Ascending aorta (tissue), 2 donors: ENCODE results near the gene B3GNT3. TPM values are rescaled to one million over a fixed set of nuclear protein-coding genes. Genes with fewer than 3 reads are reported as not detected.

Experiments used
- DNase-seq, 2 donors: peaks; one replicate each; pipeline ENCODE4 v3.0.0-alpha.2; 2019; ENCODE audit warnings: low spot score in 2 of 2
- H3K27ac ChIP-seq, 2 donors: fragments of 200-600 bp; sonication (generic); one replicate each; pipeline ENCODE4 v1.5.1; 2016 to 2017; ENCODE audit warnings: mild to moderate bottlenecking in 1 of 2
- H3K27me3 ChIP-seq: fragments of 200-600 bp; sonication (generic); one replicate; pipeline ENCODE4 v1.5.1; 2017
- H3K36me3 ChIP-seq, 2 donors: fragments of 200-600 bp; sonication (generic); one replicate each; pipeline ENCODE4 v1.5.1; 2016
- H3K4me1 ChIP-seq, 2 donors: fragments of 200-600 bp; sonication (generic); one replicate each; pipeline ENCODE4 v1.5.1; 2016 to 2017; ENCODE audit warnings: mild to moderate bottlenecking in 1 of 2
- H3K4me3 ChIP-seq, 2 donors: fragments of 200-600 bp; sonication (generic); one replicate each; pipeline ENCODE4 v1.5.1; 2016 to 2017; ENCODE audit warnings: mild to moderate bottlenecking in 1 of 2
- H3K9me3 ChIP-seq, 2 donors: fragments of 200-600 bp; sonication (generic); one replicate each; pipeline ENCODE4 v1.5.1; 2016
- intact Hi-C: fragments of 100-400 bp; cut with DNase I; formaldehyde crosslinking; loops from one replicate; pipeline ENCODE4 v1.15.1; 2023
- total RNA-seq: library from RNA; depleted of rRNA; stranded (reverse); fragments of >200 nt; gene quantifications from one replicate; pipeline ENCODE4 v1.1.0, GENCODE V29; 2016
- TF ChIP-seq, protein P1 (sequence below), 3 experiments: fragments of 200-600 bp in 2 of 3; fragments of 450-650 bp in 1 of 3; sonication (generic) in 2 of 3; IDR thresholded peaks; one replicate each; pipeline ENCODE4 v1.5.1; 2016 to 2019; ENCODE audit warnings: antibody characterized with exemption in 3 of 3, mild to moderate bottlenecking in 1 of 3, moderate library complexity in 1 of 3

Gene B3GNT3
- total RNA-seq, 1 donor from 2014 or later = 0.64 TPM

DNA sequence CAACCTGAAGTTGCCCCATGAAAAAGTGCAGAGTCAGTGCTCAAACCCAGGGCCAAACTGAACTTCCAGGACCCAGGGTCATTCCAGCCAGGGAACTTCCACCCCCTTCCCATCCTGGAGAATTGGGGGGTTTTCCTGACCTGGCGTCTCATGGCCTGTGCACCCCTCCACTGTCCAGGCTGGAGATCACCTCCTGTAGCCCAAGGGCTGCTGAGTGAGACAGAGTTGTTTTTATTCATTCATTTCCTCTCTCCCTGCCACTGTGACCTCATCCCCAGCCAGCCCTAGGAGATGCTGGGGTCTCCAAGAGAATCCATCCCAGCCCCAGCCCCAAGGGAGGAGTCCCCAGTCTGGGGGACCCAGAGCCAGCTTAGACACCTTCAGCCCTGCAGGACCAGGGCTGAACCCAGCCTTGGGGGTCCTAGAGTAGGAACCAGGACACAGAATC is 39.5 kb upstream of the B3GNT3 start:
- intact Hi-C loops = no loop called here
- peaks cover 0 to 2% of the 10 kb centered on the region in 2 donors for H3K4me1 ChIP-seq

DNA sequence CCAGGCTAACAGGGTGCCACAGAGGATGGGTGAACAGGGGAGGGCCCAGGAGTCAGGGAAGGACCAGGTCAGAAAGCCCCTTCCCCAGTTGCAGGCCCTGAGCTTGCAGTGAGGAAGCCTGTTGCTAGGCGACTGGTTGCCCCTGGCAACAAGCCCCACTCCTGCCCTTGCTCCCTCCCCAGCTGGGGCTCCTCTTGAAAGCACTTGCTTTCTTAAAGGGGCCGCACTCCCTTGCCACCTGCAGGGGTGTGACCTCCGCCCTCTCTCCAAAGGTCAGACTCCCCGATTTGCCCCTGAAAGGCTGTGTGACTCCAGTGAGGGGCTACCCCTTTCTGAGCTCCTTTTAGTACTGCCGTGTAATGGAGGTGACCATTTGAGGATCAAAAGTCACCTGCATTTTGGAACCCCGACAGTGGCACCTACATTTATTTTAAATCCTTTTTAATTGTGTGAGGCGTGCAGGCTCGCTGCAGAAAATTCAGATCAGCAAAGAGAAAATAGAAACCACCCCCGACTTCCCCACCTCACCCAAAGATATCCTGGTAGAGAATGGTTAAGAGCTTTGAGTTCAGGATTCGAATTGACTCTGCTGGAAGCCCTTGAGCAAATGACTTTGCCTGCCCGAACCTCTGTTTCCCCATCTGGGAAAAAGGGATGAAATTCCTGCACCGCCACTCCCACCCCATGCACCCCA is 38.8 kb upstream of the B3GNT3 start:
- H3K4me3 ChIP-seq = no peak overlapping the region
- TF ChIP-seq, protein P1, sequence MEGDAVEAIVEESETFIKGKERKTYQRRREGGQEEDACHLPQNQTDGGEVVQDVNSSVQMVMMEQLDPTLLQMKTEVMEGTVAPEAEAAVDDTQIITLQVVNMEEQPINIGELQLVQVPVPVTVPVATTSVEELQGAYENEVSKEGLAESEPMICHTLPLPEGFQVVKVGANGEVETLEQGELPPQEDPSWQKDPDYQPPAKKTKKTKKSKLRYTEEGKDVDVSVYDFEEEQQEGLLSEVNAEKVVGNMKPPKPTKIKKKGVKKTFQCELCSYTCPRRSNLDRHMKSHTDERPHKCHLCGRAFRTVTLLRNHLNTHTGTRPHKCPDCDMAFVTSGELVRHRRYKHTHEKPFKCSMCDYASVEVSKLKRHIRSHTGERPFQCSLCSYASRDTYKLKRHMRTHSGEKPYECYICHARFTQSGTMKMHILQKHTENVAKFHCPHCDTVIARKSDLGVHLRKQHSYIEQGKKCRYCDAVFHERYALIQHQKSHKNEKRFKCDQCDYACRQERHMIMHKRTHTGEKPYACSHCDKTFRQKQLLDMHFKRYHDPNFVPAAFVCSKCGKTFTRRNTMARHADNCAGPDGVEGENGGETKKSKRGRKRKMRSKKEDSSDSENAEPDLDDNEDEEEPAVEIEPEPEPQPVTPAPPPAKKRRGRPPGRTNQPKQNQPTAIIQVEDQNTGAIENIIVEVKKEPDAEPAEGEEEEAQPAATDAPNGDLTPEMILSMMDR (IDR thresholded peaks at IDR 0.05) = no peak
- H3K4me1 ChIP-seq = peaks cover 0 to 2% of the 10 kb centered on the region in 2 donors
- no peaks in the 10 kb centered on the region for H3K9me3 ChIP-seq
- H3K36me3 ChIP-seq = no peaks in the 10 kb centered on the region
- intact Hi-C loops = no loop called here
- no peaks in the 10 kb centered on the region for H3K27me3 ChIP-seq
- no peak for DNase-seq
- no peak overlapping the region for H3K27ac ChIP-seq

More for the DNA sequence above, 39.5 kb upstream of the B3GNT3 start:
- H3K36me3 ChIP-seq = no peaks in the 10 kb centered on the region
- no peak overlapping the region for H3K27ac ChIP-seq
- H3K9me3 ChIP-seq = no peaks in the 10 kb centered on the region
- TF ChIP-seq, protein P1 (IDR thresholded peaks at IDR 0.05) = no peak
- no peaks in the 10 kb centered on the region for H3K27me3 ChIP-seq
- H3K4me3 ChIP-seq = no peak overlapping the region
- DNase-seq = no peak

DNA sequence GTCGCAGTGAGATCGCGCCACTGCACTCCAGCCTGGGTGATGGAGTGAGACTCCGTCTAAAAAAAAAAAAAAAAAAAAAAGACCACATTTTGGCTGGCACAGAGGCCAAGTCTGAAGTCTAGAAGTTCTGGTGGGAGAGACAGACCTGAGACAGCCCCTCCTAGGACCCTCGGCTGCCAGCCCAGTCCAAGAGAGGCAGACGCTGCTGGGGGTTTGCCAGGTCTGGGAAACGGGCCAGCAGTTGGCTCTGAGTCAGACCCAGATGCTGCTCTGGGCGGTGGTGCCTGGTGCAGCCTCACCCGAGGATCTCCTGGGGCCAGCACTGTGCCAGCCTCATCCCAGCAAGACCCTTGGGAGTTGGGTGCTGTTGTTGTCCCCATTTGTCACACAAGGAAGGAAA is 37.8 kb upstream of the B3GNT3 start:
- Histone ChIP-seq H3K4me3 (no peak overlapping the region), H3K36me3 (no peaks in the 10 kb centered on the region), H3K4me1 (peaks cover 0 to 2% of the 10 kb centered on the region in 2 donors), H3K27me3 (no peaks in the 10 kb centered on the region), H3K9me3 (no peaks in the 10 kb centered on the region), H3K27ac (no peak overlapping the region)
- intact Hi-C loops = no loop called here
- DNase-seq = no peak
- TF ChIP-seq, protein P1 (IDR thresholded peaks at IDR 0.05) = no peak

DNA sequence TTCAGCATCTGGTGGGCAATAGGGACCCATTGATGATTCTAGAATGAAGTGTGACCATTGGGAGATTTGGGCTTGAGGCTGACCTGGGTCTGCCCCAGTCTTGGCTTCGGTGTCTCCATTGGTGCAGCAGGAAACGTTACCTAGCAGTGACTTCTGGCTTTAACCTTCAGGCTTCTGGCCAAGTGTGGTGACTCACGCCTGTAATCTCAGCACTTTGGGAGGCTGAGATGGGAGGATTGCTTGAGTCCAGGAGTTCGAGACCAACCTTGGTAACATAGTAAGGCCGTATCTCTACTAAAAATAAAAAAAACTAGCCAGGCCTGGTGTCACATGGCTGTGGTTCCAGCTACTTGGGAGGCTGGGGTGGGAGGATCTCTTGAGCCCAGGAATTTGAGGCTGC is 36.4 kb upstream of the B3GNT3 start:
- no peaks in the 10 kb centered on the region for H3K9me3 ChIP-seq
- DNase-seq = no peak
- intact Hi-C loops = no loop called here
- no peaks in the 10 kb centered on the region for H3K36me3 ChIP-seq
- no peak overlapping the region for H3K27ac ChIP-seq
- TF ChIP-seq, protein P1 (IDR thresholded peaks at IDR 0.05) = no peak
- peaks cover 0 to 2% of the 10 kb centered on the region in 2 donors for H3K4me1 ChIP-seq
- H3K4me3 ChIP-seq = no peak overlapping the region
- no peaks in the 10 kb centered on the region for H3K27me3 ChIP-seq

DNA sequence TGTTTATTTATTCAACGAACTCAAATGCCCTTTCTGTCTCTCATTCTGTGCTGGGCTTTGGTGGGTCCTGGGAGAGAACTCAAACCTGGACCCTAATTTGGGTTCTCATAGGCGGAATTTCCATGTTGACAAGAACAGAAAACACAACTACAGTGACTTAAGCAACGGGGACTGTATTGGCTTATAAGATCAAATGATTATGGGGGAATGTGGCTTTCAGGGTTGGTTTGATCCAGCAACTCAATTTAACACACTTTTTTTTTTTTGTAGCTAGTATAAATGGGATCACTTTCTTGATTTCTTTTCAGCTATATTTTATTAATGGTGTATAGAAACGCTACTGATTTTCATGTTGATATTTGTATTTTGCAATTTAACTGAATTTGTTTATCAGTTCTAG is 33.8 kb upstream of the B3GNT3 start:
- intact Hi-C loops = no loop called here
- TF ChIP-seq, protein P1 (IDR thresholded peaks at IDR 0.05) = no peak

More for the DNA sequence above, 33.8 kb upstream of the B3GNT3 start:
- Histone ChIP-seq H3K9me3 (no peaks in the 10 kb centered on the region), H3K4me3 (no peak overlapping the region), H3K27ac (no peak overlapping the region), H3K4me1 (peaks cover 0 to 2% of the 10 kb centered on the region in 2 donors), H3K36me3 (no peaks in the 10 kb centered on the region), H3K27me3 (no peaks in the 10 kb centered on the region)
- no peak for DNase-seq
